Cardiac fibroblast (primary cell): ENCODE results near the gene CELA2A.
A peak's percentile ranks its signal among the peaks of the same experiment; 100 is the strongest.

Experiments used
- DNase-seq, 2 donors: peaks; one replicate each; pipeline versions ENCODE4 v3.0.0 to v3.0.0-alpha.2; 2010; ENCODE audit warnings: low read depth in 2 of 2
- H3K4me3 ChIP-seq, 2 donors: replicated peaks in 1 of 2; 1 replicate in 1 of 2; 2 replicates in 1 of 2; pipeline ENCODE4 v1.5.1; 2011; ENCODE audit warnings: low read depth in 2 of 2, low read length in 2 of 2, mild to moderate bottlenecking in 2 of 2, moderate library complexity in 1 of 2
- CTCF ChIP-seq: IDR thresholded peaks from one replicate; pipeline ENCODE4 v1.5.1; 2011; ENCODE audit warnings: low read depth, mild to moderate bottlenecking, low read length, inconsistent platforms

CELA2A gene

GRCh38 chr1:15493869-15494390, 37.4 kb downstream of the CELA2A start:
- no peak for TF ChIP-seq CTCF
- no peak for DNase-seq
- H3K4me3 ChIP-seq = no peak overlapping the region

- no peak for TF ChIP-seq CTCF
- no peak overlapping the region for H3K4me3 ChIP-seq
- no peak for DNase-seq
Observed at GRCh38 chr1:15500184-15501178, 43.9 kb downstream of the CELA2A start.

- H3K4me3 ChIP-seq = no peak overlapping the region
- peak; percentile 60 to 69 for DNase-seq
- TF ChIP-seq CTCF = peak; percentile 88
Observed at GRCh38 chr1:15501208-15502032, 44.9 kb downstream of the CELA2A start.

GRCh38 chr1:15504436-15504835, 47.9 kb downstream of the CELA2A start:
- no peak for TF ChIP-seq CTCF

GRCh38 chr1:15506831-15507230, 50.3 kb downstream of the CELA2A start:
- DNase-seq = no peak
- no peak overlapping the region for H3K4me3 ChIP-seq
- no peak for TF ChIP-seq CTCF

More at GRCh38 chr1:15504436-15504835, 47.9 kb downstream of the CELA2A start:
- DNase-seq = no peak
- no peak overlapping the region for H3K4me3 ChIP-seq

GRCh38 chr1:15507278-15507677, 50.7 kb downstream of the CELA2A start:
- TF ChIP-seq CTCF = no peak
- DNase-seq = no peak
- no peak overlapping the region for H3K4me3 ChIP-seq
